Stimulated activated CD8-positive, alpha-beta memory T cell treated with anti-CD3 and anti-CD28 coated beads, Interleukin-7, amount 100 ng/mL, for 24 hours (primary cell): Measurements from ENCODE around the gene ATP9A.
"Not testable (repeated sequence)": the region's sequence is repeated elsewhere in the genome, so short reads cannot be mapped to it uniquely, and the experiment has no call there.

Source experiments
- DNase-seq: peaks from one replicate; pipeline ENCODE4 v3.0.0-alpha.2; 2020; ENCODE audit warnings: low read depth

ATP9A gene, protein sequence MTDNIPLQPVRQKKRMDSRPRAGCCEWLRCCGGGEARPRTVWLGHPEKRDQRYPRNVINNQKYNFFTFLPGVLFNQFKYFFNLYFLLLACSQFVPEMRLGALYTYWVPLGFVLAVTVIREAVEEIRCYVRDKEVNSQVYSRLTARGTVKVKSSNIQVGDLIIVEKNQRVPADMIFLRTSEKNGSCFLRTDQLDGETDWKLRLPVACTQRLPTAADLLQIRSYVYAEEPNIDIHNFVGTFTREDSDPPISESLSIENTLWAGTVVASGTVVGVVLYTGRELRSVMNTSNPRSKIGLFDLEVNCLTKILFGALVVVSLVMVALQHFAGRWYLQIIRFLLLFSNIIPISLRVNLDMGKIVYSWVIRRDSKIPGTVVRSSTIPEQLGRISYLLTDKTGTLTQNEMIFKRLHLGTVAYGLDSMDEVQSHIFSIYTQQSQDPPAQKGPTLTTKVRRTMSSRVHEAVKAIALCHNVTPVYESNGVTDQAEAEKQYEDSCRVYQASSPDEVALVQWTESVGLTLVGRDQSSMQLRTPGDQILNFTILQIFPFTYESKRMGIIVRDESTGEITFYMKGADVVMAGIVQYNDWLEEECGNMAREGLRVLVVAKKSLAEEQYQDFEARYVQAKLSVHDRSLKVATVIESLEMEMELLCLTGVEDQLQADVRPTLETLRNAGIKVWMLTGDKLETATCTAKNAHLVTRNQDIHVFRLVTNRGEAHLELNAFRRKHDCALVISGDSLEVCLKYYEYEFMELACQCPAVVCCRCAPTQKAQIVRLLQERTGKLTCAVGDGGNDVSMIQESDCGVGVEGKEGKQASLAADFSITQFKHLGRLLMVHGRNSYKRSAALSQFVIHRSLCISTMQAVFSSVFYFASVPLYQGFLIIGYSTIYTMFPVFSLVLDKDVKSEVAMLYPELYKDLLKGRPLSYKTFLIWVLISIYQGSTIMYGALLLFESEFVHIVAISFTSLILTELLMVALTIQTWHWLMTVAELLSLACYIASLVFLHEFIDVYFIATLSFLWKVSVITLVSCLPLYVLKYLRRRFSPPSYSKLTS

DNA sequence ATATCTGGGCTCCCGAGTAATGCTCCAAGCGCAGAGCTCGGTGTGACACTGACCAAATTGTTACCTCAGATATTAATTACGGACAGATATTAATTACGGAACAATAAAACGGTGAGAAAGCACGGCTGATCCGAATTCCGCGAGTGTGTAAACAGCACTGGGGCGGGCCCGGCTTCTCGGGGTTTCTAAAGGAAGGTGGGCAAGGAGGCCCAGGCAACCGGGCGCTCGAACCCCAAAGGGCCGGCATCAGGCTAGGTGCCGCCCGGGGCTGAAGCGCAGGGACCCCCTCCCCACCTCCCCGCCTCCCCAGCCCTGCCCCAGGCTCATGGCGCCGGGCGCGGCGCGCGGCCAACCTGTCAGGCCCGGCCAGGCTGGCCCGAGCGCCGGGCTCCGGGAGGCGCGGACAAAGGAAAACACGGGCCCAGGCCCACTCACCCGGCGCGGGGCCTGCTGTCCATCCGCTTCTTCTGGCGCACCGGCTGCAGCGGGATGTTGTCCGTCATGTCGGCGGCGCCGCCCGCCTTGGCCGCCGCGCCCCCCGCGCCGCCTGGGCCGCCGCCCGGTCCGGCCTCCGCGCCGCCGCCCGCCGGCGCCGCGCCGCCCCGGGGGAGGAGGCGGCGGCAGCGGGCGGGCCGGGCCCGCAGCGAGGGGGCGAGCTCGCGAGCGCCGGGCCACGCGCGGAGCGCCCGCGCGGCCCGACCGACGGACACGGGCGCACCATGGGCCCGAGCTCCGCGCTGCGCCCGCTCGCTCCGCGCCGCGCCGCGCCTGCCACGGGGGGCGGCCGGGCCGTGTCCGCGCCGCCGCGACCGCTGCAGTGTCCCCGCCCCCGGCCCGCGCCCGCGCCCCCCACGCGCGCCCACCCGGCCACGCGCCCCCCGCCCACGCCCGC, at the start of gene ATP9A:
ATP9A (minus strand) TSS at position 524 of the 892 bp plus-strand sequence; CDS start at position 503, 21 bp downstream.
- DNase-seq = no peak

DNA sequence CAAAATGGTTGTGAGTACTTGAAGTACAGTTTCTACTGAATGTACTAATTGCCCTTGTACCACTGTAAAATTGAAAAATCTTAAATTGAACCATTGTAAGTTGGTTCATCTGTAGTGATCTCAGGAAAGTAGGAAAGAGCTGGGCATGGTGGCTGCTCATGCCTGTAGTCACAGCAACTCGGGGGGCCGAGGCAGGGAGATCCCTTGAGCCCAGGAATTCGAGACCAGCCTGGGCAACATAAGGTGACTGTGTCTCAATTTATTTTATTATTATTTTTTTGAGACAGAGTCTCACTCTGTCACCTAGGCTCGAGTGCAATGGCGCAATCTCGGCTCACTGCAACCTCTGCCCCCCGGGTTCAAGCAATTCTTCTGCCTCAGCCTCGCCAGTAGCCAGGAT, 48.7 kb upstream of the ATP9A start:
- DNase-seq = not testable (repeated sequence)

- no peak for DNase-seq
These were observed 47.3 kb upstream of the ATP9A start for GRCh38 chr20:51815383-51816076.

DNA sequence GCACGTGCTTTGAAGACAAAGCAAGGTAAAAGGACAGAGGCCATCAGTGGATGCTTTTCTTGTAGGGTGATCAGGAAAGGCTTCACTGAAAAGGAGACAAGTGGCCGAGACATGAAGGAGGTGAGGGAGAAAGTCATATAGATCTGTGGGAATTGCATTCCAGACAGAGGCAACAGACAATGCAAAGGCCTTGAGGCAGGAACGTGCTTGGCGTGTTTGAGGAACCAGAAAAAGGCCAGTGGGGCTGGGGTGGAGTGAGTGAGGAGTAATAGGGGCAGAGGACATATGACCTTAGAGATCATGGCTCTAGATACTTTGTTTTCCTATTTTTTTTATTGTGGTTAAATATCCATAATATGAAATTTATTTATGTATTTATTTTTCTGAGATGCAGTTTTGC, 44.7 kb upstream of the ATP9A start:
- DNase-seq = no peak

DNA sequence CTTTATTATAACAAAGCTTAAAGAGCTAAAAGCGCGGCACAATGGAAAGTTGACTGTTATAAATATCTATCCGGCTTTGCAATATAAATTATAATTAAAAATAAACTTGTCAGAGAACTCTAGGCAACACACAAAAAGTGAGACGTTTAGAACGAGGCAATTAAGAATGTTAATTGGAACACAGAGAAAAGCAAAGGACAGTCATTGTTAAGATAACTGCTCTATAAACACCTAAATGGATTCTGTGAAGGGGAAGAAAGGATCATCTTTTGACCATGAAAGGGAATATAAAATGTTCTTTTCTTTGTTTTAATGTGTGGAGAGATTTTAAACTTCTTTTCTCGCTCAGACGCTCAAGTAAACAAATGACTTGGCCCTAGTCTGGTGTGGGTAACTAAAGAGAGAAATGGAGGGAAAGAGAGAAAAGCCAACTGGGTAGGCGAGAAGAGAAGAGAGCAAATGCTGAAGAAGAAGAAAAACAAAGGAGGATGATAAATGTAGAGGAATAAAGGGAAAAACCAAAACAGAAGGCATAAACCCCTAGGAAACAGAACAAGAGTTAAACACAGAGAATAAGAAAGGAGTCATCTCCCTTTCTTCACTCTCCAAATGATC, 43.4 kb upstream of the ATP9A start:
- DNase-seq = no peak

- no peak for DNase-seq
These were observed 42.8 kb upstream of the ATP9A start for GRCh38 chr20:51811042-51811355.

DNA sequence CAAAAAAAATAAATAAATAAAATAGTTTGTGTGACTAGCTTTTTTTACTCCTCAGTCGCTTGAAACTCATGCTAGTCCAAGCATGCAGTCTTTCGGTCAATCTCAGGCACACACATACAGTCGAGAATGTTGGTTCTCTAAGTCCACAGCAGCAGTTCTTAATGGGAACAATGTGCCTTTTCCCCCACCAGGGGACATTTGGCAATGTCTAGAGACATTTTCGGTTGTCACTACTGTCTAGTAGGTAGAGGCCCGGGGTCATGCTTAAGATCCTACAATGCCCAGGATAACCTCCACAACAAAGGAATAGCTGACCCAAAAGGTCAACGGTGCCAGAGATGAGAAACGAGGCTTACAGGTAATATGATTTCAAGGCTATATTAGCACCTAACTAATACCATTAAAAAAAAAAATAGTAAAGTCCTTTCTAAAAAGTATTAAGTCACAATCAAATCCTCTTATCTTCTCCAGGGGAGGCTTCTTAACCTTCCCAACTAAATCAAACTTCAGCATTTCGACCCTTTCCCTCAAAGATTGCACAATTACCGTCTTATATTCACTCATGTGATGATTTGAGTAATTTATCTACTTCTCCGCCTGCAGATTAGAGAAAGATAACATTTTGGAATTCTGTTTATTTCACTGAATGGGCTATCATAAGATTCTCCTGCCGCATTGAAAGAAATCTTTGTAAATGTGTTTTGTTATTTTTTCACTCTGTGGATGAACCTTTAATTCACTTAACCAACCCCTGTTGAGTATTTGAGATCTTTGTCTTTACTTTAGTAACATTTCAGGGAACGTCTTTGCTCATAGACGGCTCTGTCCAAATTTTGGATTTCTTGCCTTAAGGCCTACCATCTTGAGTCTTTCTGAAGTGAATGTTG, 42.2 kb upstream of the ATP9A start:
- no peak for DNase-seq

- DNase-seq = no peak
These were observed 39.6 kb upstream of the ATP9A start for GRCh38 chr20:51807720-51808250.

GRCh38 chr20:51804754-51805153, 36.6 kb upstream of the ATP9A start:
- DNase-seq = no peak

GRCh38 chr20:51803148-51803854, 35.1 kb upstream of the ATP9A start:
- DNase-seq = no peak

- no peak for DNase-seq
These were observed 34.1 kb upstream of the ATP9A start, which contains the start of gene SALL4 for GRCh38 chr20:51802170-51802751. Gene SALL4 (minus strand): TSS chr20:51802521. CDS start chr20:51802408, 113 bp downstream.

DNA sequence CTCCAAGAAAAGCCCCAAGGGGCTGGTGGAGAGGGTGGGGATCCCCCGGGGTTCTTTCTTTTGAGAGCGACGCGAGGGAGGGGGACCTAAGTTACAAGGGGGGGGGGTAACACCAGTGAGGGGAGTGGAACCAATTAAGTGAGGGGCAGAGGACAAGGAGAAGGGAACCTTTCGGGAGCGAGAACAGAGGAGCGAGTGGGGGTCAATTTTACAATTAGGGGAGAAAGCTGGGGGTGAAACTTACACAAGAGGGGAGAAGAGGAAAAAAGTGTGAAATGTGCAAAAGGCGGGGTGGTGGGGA, 33.6 kb upstream of the ATP9A start:
- no peak for DNase-seq

- DNase-seq = no peak
These were observed 33.1 kb upstream of the ATP9A start for GRCh38 chr20:51801122-51801822.

DNA sequence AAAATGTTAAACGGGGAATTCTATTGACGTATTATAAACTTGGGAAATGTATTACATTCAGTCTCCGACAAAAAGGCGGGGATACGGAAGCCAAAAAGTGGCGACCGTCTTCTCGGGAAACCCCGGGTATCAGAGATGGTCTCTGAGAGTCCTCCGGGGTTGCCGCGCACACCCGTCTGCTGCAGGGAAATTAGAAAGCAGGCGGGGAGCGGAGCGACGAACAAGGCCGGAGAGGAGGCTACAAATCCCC, 32.6 kb upstream of the ATP9A start:
- no peak for DNase-seq

- DNase-seq = peak; percentile 35
These were observed 32.1 kb upstream of the ATP9A start for GRCh38 chr20:51800060-51800871.

DNA sequence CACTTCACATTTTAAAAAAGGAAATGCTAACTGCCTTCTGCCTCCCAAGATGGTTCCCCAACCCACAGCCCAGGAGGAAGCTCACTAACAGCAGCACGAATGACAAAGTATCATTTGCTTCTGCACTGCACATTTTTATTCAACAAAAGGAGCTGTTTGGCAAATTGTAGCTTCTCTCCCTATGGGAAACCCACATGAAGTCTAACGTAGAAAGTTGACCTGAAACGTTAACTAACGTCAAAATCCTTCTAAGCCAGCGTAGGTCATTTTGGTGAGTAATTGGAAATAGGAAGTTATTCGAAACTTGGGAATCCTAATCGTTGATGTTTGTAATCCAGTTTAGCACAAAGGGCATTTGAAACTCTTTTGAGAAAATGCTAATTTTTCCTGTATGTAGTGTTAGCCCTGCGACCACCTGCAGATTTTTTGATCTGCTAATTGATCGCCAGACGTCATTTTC, 31.2 kb upstream of the ATP9A start:
- no peak for DNase-seq

- no peak for DNase-seq
These were observed 29.3 kb upstream of the ATP9A start for GRCh38 chr20:51797357-51798025.
